H7 (cell line): ENCODE results near the gene PTPRD. TPM values are rescaled to one million over a fixed set of nuclear protein-coding genes. Genes with fewer than 3 reads are reported as not detected.

Experiments used
- DNase-seq: peaks from one replicate; pipeline ENCODE4 v3.0.0; 2012
- H3K27me3 ChIP-seq: 2 replicates; pipeline ENCODE4 v1.6.0; 2011; ENCODE audit warnings: mild to moderate bottlenecking, low read length; ENCODE audit not compliant: control insufficient read depth, insufficient read depth
- H3K36me3 ChIP-seq: replicated peaks from 2 replicates; pipeline ENCODE4 v1.5.1; 2011; ENCODE audit warnings: low read length; ENCODE audit not compliant: control insufficient read depth, insufficient read depth
- H3K4me3 ChIP-seq: 2 replicates; pipeline ENCODE4 v1.5.1; 2011; ENCODE audit warnings: low read depth, mild to moderate bottlenecking, control low read depth, low read length, moderate library complexity; ENCODE audit not compliant: insufficient read depth
- total RNA-seq: library from RNA; depleted of rRNA; stranded (reverse); fragments of >200 nt; shearing (Covaris generic); gene quantifications from 2 replicates; pipeline ENCODE4 v1.2.3, GENCODE V29; 2014

Gene PTPRD
- total RNA-seq, 1 experiment from 2014 or later, result 21.5 TPM

DNA sequence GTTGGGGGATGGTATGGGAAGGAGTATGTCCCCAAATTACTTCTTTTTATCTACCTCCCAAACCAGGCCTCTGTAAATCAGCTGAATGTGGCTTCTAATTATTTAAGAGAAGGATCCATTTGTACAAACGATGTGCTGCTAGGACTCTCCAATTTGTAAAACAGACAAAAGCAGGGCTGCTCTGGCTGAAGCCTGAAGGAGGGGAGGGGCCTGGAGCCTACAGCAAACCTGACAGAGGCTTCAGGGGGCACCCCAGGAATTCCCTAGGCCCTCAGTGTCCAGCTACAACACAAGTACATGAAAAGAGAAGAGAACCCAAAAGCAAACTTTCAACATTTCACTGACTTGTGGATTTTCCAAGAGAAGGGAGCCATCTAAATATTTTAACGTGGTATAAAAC is 1873.9 kb downstream of the PTPRD start:
- no peak for DNase-seq
- no peak overlapping the region for H3K4me3 ChIP-seq
- H3K36me3 ChIP-seq, result no peaks in the 10 kb centered on the region
- no peaks in the 10 kb centered on the region for H3K27me3 ChIP-seq

DNA sequence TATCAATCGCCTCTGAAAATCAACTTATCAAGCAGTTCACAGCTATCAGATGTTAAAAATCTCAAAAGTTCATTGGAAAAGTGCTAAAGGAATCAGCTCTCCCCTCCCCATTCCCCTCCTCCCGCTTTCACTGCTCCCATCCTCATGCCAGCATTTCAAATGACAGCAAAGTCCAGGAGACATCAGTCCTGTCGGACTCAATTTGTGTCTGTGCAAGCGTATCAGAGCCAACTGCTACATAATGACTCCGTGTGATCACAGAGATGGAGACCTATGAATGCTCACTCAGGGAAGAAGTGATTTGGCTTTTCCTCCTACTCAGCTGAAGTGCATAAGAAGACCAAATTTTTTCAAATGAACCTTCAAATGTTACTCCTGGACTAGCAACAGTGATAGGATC is 1876.0 kb downstream of the PTPRD start:
- Histone ChIP-seq H3K27me3 (no peaks in the 10 kb centered on the region), H3K36me3 (no peaks in the 10 kb centered on the region), H3K4me3 (no peak overlapping the region)
- DNase-seq, result no peak

GRCh38 chr9:8734760-8735159 is 1878.0 kb downstream of the PTPRD start:
- DNase-seq, result peak; percentile 29
- Histone ChIP-seq H3K27me3 (no peaks in the 10 kb centered on the region), H3K4me3 (no peak overlapping the region), H3K36me3 (no peaks in the 10 kb centered on the region)

DNA sequence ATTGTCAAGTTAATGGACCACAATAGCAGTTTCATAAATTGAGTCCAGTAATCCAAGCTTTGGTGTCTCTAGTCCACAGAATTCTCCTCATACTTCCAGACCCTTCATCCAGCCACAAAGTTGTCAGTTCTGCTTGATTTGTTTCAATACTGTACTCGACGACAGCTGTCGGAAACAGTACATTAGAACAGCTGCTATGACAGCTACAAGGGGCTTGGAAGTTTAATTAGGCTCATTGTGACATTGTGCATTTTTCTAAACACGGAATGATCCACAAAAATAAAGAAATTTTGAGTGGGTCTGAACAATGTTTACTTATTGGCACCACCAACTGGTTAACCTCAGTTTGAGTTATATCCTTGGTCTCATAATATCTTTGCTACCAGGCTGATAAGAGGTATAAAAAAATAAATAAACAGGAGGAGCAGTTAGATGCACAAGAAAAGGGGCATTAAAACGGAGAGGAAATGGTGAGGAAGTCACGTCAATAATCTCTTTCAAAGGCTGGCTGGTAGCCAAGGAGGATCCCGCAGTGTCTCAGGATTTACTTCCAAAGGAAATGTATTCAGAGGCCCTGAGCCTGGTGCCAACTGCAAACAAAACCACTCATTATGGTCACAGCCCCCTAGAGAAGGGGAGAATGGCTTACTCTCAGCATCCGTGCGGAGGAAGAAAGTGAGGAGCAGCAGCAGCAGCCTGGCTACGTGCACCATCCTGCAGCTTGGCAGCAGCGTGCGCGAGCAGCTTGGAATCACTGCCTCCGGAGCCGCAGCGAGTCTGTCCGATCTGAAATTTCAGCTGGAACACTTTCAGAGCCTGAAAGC is 1879.5 kb downstream of the PTPRD start:
- DNase-seq, result peak; percentile 61
- H3K27me3 ChIP-seq, result no peaks in the 10 kb centered on the region
- H3K36me3 ChIP-seq, result no peaks in the 10 kb centered on the region
- H3K4me3 ChIP-seq, result no peak overlapping the region

DNA sequence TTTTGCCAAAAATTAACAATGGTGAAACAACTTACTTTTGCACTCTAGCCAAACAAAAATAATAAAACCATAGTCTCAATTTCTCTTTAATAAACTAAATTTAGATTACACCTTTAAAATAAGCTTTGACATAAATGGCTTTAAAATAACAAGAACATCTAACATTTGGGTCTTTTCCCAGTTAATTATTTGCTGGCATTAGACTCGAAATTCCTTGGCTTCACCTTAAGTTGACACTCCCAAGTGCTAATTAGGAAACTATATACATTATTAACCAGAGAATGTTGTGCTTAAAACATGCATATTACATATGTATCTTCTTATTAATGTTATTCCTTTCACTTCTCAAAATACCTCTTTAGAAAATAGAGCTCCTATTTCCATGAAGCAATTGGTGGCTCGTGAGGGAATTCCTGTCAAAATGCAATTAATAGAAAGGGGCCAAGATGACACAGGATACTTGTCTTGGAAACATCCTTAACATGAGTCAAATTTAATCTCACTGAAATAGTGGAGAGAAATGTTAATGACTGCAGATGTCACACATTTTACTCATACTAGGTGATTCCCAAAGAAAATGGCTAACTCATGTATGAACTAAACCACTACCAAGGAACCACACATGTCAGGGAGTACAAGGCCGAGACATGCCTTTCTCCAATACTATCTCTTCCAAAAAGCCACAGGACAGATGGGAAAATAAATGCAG is 1880.3 kb downstream of the PTPRD start:
- Histone ChIP-seq H3K27me3 (no peaks in the 10 kb centered on the region), H3K36me3 (no peaks in the 10 kb centered on the region), H3K4me3 (no peak overlapping the region)
- no peak for DNase-seq

GRCh38 chr9:8730618-8731017 is 1882.2 kb downstream of the PTPRD start:
- H3K36me3 ChIP-seq, result no peaks in the 10 kb centered on the region
- H3K27me3 ChIP-seq, result no peaks in the 10 kb centered on the region
- H3K4me3 ChIP-seq, result no peak overlapping the region
- DNase-seq, result no peak

- Histone ChIP-seq H3K4me3 (no peak overlapping the region), H3K36me3 (no peaks in the 10 kb centered on the region), H3K27me3 (no peaks in the 10 kb centered on the region)
- DNase-seq, result no peak
Observed at GRCh38 chr9:8728910-8729309, 1883.9 kb downstream of the PTPRD start.

DNA sequence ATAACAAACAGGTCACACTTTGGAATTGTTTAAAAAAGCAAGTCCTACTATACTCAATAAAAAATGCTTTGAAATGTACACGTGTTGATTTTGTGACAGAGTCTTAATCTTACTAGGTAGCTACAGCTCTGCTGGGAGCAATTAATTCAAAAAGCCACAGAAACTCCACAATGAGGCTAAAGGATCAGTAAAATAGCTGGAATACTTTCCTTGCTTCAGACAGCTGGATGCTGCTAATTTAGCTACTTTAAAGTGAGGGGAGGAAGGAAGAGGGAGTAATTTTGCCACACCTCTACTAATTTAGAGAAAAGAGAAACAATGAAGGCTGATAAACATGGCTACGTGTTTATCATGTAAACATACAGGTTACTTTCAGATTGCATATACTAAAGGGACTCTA is 1885.6 kb downstream of the PTPRD start:
- H3K4me3 ChIP-seq, result no peak overlapping the region

DNA sequence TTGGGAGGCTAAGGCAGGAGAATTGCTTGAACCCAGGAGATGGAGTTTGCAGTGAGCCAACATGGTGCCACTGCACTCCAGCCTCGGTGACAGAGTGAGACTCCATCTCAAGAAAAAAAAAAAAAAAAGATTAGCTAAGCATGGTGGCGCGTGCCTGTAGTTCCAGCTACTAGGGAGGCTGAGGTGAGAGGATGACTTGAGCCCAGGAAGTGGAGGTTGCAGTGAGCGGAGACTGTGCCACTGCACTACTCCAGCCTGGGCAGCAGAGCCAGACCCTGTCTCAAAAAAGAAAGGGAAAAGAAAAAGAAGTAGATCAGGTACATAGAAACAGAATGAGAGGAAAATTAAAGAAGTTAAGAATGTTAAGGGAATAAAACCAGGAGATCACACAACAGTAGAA is 1886.1 kb downstream of the PTPRD start:
- H3K36me3 ChIP-seq, result no peaks in the 10 kb centered on the region
- no peak for DNase-seq
- no peak overlapping the region for H3K4me3 ChIP-seq
- no peaks in the 10 kb centered on the region for H3K27me3 ChIP-seq

More for the DNA sequence above, 1885.6 kb downstream of the PTPRD start:
- no peaks in the 10 kb centered on the region for H3K27me3 ChIP-seq
- H3K36me3 ChIP-seq, result no peaks in the 10 kb centered on the region
- DNase-seq, result no peak

DNA sequence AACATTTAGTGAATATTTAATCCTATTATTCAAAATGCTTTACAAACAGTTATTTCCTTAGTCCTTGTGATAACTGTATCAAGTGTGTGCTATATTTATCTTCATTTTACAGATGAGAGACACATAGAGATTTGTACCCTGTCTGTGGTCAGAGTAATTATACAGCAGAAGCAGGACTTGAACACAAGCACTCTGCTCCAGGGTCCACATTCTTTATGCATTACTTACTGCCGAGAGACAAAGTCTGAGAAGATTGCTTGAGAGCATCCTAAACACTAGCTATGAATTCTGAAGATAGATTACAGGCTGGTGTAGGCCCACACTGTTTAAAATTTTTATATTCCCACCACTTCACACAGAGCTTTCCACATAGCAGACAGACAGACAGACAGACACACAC is 1887.2 kb downstream of the PTPRD start:
- Histone ChIP-seq H3K36me3 (no peaks in the 10 kb centered on the region), H3K4me3 (no peak overlapping the region), H3K27me3 (no peaks in the 10 kb centered on the region)
- DNase-seq, result no peak

DNA sequence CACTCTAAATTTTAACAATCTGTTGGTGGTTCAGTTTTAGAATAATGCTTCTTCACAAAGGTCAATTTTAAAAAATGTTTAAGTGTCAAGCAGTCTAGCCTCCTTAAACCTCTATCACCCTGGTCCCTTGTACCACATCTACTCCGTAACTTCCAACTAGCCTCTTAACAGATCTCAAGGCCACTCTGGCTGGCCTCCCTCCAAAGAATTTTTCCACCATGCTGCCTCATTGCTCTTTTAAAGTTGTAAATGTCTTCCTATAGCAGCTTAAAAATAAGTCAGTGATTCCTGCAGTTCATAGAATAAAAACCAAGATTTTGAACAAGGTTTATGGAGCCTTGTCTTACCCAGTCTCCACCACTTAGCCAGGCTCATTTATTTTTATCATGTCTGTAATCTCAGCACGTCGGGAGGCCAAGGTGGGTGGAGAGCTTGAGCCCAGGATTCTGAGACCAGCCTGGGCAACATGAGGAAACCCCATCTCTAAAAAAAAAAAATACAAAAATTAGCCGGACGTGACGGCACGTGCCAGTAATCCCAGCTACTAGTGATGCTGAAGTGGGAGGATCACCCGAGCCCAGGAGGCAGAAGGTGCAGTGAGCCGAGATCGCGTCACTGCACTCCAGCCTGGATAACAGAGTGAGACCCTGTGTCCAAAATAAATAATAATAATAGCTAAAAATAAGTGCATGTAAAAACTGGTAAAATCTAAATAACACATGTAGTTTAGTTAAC is 1888.4 kb downstream of the PTPRD start:
- DNase-seq, result no peak
- no peaks in the 10 kb centered on the region for H3K36me3 ChIP-seq
- no peak overlapping the region for H3K4me3 ChIP-seq
- no peaks in the 10 kb centered on the region for H3K27me3 ChIP-seq

GRCh38 chr9:8723195-8723594 is 1889.6 kb downstream of the PTPRD start:
- Histone ChIP-seq H3K4me3 (no peak overlapping the region), H3K27me3 (no peaks in the 10 kb centered on the region), H3K36me3 (no peaks in the 10 kb centered on the region)
- DNase-seq, result no peak

DNA sequence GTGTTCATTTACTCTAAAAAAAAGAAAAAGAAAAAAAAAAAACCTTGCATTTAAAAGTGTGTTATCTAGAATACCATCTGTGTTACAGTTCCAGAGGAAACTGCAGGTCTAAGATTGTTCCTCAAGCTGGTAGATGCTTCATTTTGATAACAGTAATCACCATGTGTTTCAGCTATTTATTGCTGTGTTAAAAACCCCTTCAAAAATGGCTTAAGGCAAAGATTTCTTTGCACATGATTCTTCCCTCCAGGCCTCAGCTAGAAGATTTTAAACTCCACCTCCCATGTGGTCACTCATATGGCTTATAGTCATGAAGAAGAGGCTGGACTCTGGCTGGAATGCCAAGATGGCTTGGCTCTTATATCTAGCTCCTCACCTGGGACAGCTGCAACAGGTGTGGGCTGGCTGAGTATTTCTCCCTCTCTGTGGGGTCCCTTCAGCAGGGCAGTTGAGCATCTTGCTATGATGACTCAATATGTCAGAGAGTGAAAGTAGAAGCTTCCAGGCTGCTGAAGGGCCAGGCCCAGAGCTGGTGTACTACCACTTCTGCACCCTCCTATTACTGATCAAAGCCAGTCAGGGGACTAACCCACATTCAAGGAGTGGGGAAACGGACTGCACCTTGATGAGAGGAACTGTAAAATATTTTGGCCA is 1892.8 kb downstream of the PTPRD start:
- Histone ChIP-seq H3K27me3 (no peaks in the 10 kb centered on the region), H3K36me3 (no peaks in the 10 kb centered on the region), H3K4me3 (no peak overlapping the region)
- no peak for DNase-seq

- H3K4me3 ChIP-seq, result no peak overlapping the region
- DNase-seq, result no peak
- H3K36me3 ChIP-seq, result no peaks in the 10 kb centered on the region
- no peaks in the 10 kb centered on the region for H3K27me3 ChIP-seq
Observed at GRCh38 chr9:8718121-8718725, 1894.6 kb downstream of the PTPRD start.
